GM10266 (cell line): Measurements from ENCODE around the gene PTPRG.

ENCODE experiments used
- DNase-seq: peaks from one replicate; pipeline ENCODE4 v3.0.0; 2012; ENCODE audit errors: extremely low spot score
- TF ChIP-seq, protein P1 (sequence below): IDR thresholded peaks from 2 replicates; pipeline ENCODE4 v1.5.1; 2012; ENCODE audit warnings: mild to moderate bottlenecking, low read depth; ENCODE audit not compliant: control insufficient read depth, insufficient read depth; ENCODE audit errors: missing control alignments

PTPRG gene

GRCh38 chr3:62237286-62237948 is 676.0 kb downstream of the PTPRG start:
- TF ChIP-seq, protein P1, sequence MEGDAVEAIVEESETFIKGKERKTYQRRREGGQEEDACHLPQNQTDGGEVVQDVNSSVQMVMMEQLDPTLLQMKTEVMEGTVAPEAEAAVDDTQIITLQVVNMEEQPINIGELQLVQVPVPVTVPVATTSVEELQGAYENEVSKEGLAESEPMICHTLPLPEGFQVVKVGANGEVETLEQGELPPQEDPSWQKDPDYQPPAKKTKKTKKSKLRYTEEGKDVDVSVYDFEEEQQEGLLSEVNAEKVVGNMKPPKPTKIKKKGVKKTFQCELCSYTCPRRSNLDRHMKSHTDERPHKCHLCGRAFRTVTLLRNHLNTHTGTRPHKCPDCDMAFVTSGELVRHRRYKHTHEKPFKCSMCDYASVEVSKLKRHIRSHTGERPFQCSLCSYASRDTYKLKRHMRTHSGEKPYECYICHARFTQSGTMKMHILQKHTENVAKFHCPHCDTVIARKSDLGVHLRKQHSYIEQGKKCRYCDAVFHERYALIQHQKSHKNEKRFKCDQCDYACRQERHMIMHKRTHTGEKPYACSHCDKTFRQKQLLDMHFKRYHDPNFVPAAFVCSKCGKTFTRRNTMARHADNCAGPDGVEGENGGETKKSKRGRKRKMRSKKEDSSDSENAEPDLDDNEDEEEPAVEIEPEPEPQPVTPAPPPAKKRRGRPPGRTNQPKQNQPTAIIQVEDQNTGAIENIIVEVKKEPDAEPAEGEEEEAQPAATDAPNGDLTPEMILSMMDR: no peak
- no peak for DNase-seq

- no peak for DNase-seq
- TF ChIP-seq, protein P1: no peak
These were observed 676.6 kb downstream of the PTPRG start for GRCh38 chr3:62238003-62238402.

- TF ChIP-seq, protein P1: no peak
- no peak for DNase-seq
These were observed 677.1 kb downstream of the PTPRG start for GRCh38 chr3:62238431-62238830.

GRCh38 chr3:62241279-62241678 is 679.9 kb downstream of the PTPRG start:
- DNase-seq: no peak
- TF ChIP-seq, protein P1: no peak

GRCh38 chr3:62242831-62243509 is 681.6 kb downstream of the PTPRG start:
- no peak for DNase-seq
- TF ChIP-seq, protein P1: no peak

- no peak for DNase-seq
- TF ChIP-seq, protein P1: no peak
These were observed 684.7 kb downstream of the PTPRG start for GRCh38 chr3:62246094-62246493.

DNA sequence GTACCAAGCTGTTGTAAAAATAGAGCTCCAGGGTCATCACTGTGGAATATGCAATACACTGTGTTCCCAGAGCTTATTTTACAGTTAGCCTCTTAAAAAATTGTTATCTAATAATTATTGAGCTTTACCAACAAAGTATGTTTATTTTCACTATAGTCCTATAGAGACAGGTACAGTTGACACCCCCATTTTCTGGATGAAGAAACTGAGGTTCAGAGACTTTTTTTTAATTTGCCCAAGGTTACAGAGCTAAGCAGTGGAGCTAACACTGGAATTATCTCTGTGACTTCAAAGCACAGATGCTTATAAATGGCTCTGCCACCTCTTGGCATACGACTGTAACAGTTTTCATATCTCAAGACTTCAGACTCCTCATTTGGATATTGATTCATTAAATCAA is 685.6 kb downstream of the PTPRG start:
- TF ChIP-seq, protein P1: no peak
- no peak for DNase-seq
